Suprapubic skin (tissue), 4 donors: ENCODE data around the gene SSNA1. TPM values are rescaled to one million over a fixed set of nuclear protein-coding genes. Genes with fewer than 3 reads are reported as not detected.

ENCODE experiments used
- DNase-seq, 2 donors: peaks; one replicate each; pipeline ENCODE4 v3.0.0-alpha.2; 2019; ENCODE audit warnings: low spot score in 2 of 2
- H3K27ac ChIP-seq: fragments of 200-600 bp; sonication (generic); one replicate; pipeline ENCODE4 v1.5.1; 2019
- H3K27me3 ChIP-seq: fragments of 200-600 bp; sonication (generic); one replicate; pipeline ENCODE4 v1.5.1; 2019
- H3K36me3 ChIP-seq: fragments of 200-600 bp; sonication (generic); one replicate; pipeline ENCODE4 v1.5.1; 2019
- H3K4me1 ChIP-seq: fragments of 200-600 bp; sonication (generic); one replicate; pipeline ENCODE4 v1.5.1; 2019
- H3K4me3 ChIP-seq: fragments of 200-600 bp; sonication (generic); one replicate; pipeline ENCODE4 v1.5.1; 2019; ENCODE audit warnings: mild to moderate bottlenecking
- H3K9me3 ChIP-seq: fragments of 200-600 bp; sonication (generic); one replicate; pipeline ENCODE4 v1.5.1; 2019
- EP300 ChIP-seq: sonication (generic); formaldehyde crosslinking; IDR thresholded peaks from one replicate; pipeline ENCODE4 v1.6.1; 2017; ENCODE audit warnings: antibody characterized with exemption
- POLR2A ChIP-seq, 2 donors: fragments of 450-650 bp; IDR thresholded peaks; one replicate each; pipeline ENCODE4 v1.6.1; 2017; ENCODE audit warnings: antibody characterized with exemption in 2 of 2, mild to moderate bottlenecking in 2 of 2, moderate library complexity in 2 of 2
- POLR2AphosphoS5 ChIP-seq, 3 donors: sonication (generic); formaldehyde crosslinking; IDR thresholded peaks; one replicate each; pipeline ENCODE4 v1.6.1; 2017; ENCODE audit warnings: antibody characterized with exemption in 3 of 3
- WGBS: methylation state at CpG from one replicate; pipeline ENCODE4 v1.1.5; 2018; 5-methylcytosine and 5-hydroxymethylcytosine counted together
- total RNA-seq, 4 donors: library from RNA; depleted of rRNA; stranded (reverse); fragments of >200 nt; gene quantifications; one replicate each; pipeline ENCODE4 v1.1.0, GENCODE V29; 2016
- TF ChIP-seq, protein P1 (sequence below), 2 donors: fragments of 200-600 bp in 1 of 2; fragments of 450-650 bp in 1 of 2; sonication (generic) in 1 of 2; IDR thresholded peaks; one replicate each; pipeline ENCODE4 v1.5.1; 2016 to 2019; ENCODE audit warnings: antibody characterized with exemption in 2 of 2, mild to moderate bottlenecking in 1 of 2, moderate library complexity in 1 of 2

SSNA1 gene
- total RNA-seq, 4 donors from 2014 or later, result 45.9 to 72.0 (median 71.1) TPM

DNA sequence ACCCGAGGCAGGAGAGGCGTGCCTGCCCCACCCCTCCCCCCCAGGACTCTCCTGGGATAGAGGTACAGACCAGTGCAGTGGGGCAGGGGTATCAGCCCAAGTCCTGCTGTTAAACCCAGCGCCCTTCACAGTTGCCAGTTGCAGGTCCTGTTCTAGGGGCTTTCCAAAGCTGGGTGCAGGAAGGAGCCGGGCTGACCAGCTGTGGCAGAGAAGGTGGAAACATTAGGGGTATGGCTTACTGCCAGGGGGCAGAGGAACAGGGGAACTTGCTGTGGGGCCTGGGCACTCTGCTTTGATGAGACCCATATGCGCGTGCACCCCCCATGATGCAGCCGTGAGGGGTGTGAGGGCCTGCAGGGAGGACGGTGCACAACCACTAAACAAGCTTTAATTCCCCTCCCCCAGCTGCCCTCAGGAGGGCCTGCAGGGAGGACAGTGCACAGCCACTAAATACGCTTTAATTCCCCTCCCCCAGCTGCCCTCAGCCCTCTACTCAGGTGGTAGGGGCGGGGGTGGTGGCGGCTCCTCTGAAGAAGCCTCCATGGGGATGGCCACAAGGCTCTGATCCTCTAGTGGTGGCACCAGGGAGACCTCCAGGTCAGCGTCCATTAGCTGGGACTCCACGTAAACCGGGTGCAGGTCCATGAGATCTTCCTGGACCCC is 17.9 kb upstream of the SSNA1 start:
- Histone ChIP-seq H3K27me3 (peaks cover 75% of the 10 kb centered on the region), H3K36me3 (no peaks in the 10 kb centered on the region), H3K9me3 (no peaks in the 10 kb centered on the region), H3K4me1 (peaks cover 61% of the 10 kb centered on the region), H3K4me3 (no peak overlapping the region), H3K27ac (peak overlapping the region; percentile 79)
- DNase-seq, result no peak
- 56% methylated on average over 8 of the region's 14 CpGs for WGBS
- TF ChIP-seq EP300 (no peak), POLR2AphosphoS5 (IDR thresholded peaks at IDR 0.05) (no peak), POLR2A (IDR thresholded peaks at IDR 0.05) (no peak)
- TF ChIP-seq, protein P1, sequence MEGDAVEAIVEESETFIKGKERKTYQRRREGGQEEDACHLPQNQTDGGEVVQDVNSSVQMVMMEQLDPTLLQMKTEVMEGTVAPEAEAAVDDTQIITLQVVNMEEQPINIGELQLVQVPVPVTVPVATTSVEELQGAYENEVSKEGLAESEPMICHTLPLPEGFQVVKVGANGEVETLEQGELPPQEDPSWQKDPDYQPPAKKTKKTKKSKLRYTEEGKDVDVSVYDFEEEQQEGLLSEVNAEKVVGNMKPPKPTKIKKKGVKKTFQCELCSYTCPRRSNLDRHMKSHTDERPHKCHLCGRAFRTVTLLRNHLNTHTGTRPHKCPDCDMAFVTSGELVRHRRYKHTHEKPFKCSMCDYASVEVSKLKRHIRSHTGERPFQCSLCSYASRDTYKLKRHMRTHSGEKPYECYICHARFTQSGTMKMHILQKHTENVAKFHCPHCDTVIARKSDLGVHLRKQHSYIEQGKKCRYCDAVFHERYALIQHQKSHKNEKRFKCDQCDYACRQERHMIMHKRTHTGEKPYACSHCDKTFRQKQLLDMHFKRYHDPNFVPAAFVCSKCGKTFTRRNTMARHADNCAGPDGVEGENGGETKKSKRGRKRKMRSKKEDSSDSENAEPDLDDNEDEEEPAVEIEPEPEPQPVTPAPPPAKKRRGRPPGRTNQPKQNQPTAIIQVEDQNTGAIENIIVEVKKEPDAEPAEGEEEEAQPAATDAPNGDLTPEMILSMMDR (IDR thresholded peaks at IDR 0.05), result no peak

DNA sequence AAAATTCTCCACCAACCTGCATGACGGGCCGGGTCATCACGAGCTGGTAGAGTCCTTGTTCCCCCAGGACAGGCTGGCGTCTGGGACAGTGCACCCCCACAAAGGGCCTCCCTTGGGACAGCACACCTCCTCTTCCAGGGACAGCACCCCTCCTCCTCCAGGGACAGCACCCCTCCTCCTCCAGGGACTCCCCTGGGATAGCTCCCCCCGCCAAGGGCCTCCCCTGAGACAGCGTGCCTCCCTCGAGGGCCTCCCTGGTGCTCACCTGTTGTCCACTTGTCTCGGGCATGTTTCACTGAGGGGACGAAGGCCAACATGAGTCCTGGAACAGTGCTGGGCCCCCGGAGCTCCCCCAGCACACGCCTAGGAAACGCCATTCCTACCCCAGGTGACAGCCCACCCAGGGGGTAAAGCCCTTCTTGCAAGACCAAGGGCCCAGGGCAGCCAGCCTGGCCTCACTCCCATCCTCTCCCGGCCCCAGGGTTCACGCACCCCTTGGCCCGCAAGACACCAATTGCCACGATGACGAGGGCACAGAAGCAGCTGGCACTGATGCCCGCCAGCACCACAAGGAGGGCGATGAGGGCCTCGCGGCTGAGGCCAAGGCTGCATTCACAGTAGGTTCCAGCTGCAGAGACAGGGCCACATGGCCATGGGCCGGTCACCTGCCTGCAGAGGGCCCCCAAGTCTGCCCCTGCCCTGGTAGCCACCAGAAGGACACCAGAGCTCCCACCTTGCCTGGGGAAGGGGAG is 17.2 kb upstream of the SSNA1 start:
- Histone ChIP-seq H3K27me3 (peaks cover 68% of the 10 kb centered on the region), H3K27ac (peak overlapping the region; percentile 79), H3K4me1 (peaks cover 61% of the 10 kb centered on the region), H3K9me3 (no peaks in the 10 kb centered on the region), H3K36me3 (no peaks in the 10 kb centered on the region), H3K4me3 (no peak overlapping the region)
- TF ChIP-seq POLR2A (IDR thresholded peaks at IDR 0.05) (no peak), EP300 (no peak), POLR2AphosphoS5 (IDR thresholded peaks at IDR 0.05) (no peak)
- TF ChIP-seq, protein P1 (IDR thresholded peaks at IDR 0.05), result no peak
- no peak for DNase-seq
- 74% methylated on average over 4 of the region's 22 CpGs for WGBS

DNA sequence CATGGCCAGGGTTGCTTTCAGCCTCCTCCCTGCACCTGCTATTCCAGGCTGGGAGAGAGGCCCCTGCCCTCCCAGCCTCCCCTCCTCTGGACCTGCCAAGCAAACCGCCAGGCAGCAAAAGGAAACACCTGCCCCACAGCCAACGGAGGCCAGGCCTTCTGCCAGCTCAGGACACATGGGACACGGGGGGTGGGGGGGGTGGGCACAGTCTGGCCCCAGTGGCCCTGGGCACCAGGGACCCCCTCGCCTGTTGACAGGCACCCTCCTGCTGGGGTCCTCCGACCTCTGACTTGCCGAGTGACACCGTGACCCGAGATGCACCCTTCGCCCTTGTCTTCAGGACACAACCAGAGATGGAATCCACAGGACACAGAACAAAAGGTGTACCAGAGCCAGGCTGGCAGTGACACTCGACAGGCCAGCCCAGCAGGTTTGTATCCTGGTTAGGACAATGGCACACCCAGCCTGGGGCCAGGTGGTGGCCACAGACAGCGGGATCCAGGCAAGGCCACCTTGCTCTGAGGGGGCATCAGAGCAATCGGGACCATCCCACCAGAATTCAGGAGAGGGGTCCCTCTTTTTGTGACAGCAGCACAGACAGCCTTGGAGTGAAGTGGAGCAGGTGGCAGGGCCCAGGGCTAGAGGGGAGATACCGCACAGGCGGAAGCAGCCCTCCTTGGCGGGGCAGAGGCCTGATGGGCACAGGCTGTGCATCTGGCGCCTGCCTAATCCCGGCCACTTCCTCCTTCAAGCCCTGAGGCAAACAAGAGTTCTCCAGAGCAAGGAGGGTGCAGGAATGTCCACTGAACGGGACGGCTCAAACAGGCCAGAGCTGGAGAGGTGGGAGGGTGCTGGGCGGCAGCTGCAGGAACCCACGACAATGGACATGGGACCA is 15.3 kb upstream of the SSNA1 start:
- H3K4me1 ChIP-seq, result peaks cover 53% of the 10 kb centered on the region
- WGBS, result 44% methylated on average over 17 of the region's 21 CpGs
- TF ChIP-seq POLR2A (IDR thresholded peaks at IDR 0.05) (no peak), POLR2AphosphoS5 (IDR thresholded peaks at IDR 0.05) (no peak), EP300 (no peak)
- TF ChIP-seq, protein P1 (IDR thresholded peaks at IDR 0.05), result no peak
- no peaks in the 10 kb centered on the region for H3K9me3 ChIP-seq
- no peak overlapping the region for H3K4me3 ChIP-seq
- H3K27me3 ChIP-seq, result peaks cover 49% of the 10 kb centered on the region
- DNase-seq, result no peak
- peaks cover 10% of the 10 kb centered on the region for H3K36me3 ChIP-seq
- peak overlapping the region; percentile 79 for H3K27ac ChIP-seq

DNA sequence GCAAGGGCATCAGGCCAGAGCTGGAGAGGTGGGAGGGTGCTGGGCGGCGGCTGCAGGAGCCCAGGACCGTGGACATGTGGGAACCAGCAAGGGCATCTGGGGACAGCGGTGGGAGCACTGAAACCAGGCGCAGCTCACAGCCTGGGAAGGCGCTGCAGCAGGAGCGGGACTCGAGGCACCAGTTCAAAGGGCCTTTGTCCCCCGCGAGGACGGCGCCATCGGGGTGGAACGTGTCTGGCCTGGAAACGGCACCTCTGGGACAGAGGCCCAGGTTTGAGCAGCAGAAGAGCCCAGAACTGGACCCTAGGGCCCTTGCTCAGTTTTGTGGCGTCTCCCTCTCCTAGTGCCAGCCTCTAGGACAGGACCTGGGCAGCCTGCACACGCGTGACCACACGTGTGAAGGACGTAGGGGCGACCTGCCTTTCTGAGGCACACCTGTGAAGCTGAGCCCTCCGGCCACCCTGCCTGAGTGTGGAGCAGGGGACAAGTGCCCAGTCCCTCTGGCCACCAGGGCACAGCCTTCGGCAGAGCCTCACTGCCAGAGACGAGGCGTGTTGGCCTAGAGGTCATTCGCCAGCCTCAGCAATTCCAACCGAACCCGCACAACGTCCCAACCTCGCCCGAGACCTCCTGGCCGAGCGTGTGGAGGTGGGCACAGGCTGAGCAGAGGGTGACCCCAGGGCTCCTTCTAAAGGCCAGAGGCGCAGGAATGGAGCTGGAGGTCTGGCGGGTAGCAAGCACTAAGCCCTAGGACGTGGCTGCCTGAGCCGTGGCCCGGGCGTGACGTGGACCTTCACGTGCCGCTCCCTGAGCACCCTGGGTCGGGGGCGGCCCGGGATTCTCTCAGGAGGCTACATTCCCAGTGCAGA is 14.4 kb upstream of the SSNA1 start:
- Histone ChIP-seq H3K36me3 (peaks cover 19% of the 10 kb centered on the region), H3K9me3 (no peaks in the 10 kb centered on the region), H3K27me3 (peaks cover 40% of the 10 kb centered on the region), H3K4me3 (no peak overlapping the region), H3K27ac (peak overlapping the region; percentile 66), H3K4me1 (peaks cover 44% of the 10 kb centered on the region)
- 74% methylated on average over 26 of the region's 45 CpGs for WGBS
- DNase-seq, result no peak
- TF ChIP-seq POLR2AphosphoS5 (IDR thresholded peaks at IDR 0.05) (no peak), POLR2A (IDR thresholded peaks at IDR 0.05) (no peak), EP300 (no peak)
- TF ChIP-seq, protein P1 (IDR thresholded peaks at IDR 0.05), result no peak
